WTC11 (cell line): Measurements from ENCODE around the gene PCDHAC2.

Experiments used
- FOXP1 ChIP-seq: sonication (generic); formaldehyde crosslinking; IDR thresholded peaks from 2 replicates; pipeline ENCODE4 v1.8.0; 2022; ENCODE audit warnings: missing genetic modification reagents, mild to moderate bottlenecking, moderate library complexity, borderline replicate concordance
- SP1 ChIP-seq: sonication (generic); formaldehyde crosslinking; conservative IDR thresholded peaks from 2 replicates; pipeline ENCODE4 v1.8.1; 2022; ENCODE audit warnings: missing genetic modification reagents
- TF ChIP-seq, protein P1 (sequence below): sonication (generic); formaldehyde crosslinking; IDR thresholded peaks from 2 replicates; pipeline ENCODE4 v1.8.0; 2023; ENCODE audit warnings: missing genetic modification reagents, mild to moderate bottlenecking, borderline replicate concordance
- TF ChIP-seq, protein P2 (sequence below): sonication (generic); formaldehyde crosslinking; IDR thresholded peaks from 2 replicates; pipeline ENCODE4 v1.8.1; 2023; ENCODE audit warnings: mild to moderate bottlenecking, missing genetic modification reagents, moderate library complexity
- TF ChIP-seq, protein P3 (sequence below): fragments of 250-450 bp; sonication (Bioruptor Pico); conservative IDR thresholded peaks from 2 replicates; pipeline ENCODE4 v1.9.0; 2021; ENCODE audit warnings: mild to moderate bottlenecking

DNA sequence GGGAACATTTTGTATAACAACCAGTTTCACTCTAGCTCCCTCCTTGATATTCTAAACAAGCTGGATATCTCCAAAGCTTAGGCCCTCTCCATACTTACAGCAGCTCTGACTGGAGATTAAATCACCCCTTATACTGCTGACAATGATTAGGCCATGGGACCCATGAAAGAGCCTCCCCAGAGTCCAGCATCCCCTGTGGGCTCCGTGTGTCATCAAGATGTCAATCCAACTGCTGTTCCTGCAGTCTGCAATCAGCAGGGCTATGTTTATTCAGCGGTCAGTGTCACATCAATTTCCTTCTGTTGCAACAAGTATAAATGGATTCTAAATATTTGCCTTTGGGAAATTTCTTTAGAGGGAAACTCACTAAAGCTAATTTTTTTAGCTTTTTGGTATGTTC lies 26.6 kb downstream of the PCDHAC2 start:
- TF ChIP-seq FOXP1 (no peak), SP1 (CRISPR knock-in tag) (no peak)
- TF ChIP-seq, protein P1, sequence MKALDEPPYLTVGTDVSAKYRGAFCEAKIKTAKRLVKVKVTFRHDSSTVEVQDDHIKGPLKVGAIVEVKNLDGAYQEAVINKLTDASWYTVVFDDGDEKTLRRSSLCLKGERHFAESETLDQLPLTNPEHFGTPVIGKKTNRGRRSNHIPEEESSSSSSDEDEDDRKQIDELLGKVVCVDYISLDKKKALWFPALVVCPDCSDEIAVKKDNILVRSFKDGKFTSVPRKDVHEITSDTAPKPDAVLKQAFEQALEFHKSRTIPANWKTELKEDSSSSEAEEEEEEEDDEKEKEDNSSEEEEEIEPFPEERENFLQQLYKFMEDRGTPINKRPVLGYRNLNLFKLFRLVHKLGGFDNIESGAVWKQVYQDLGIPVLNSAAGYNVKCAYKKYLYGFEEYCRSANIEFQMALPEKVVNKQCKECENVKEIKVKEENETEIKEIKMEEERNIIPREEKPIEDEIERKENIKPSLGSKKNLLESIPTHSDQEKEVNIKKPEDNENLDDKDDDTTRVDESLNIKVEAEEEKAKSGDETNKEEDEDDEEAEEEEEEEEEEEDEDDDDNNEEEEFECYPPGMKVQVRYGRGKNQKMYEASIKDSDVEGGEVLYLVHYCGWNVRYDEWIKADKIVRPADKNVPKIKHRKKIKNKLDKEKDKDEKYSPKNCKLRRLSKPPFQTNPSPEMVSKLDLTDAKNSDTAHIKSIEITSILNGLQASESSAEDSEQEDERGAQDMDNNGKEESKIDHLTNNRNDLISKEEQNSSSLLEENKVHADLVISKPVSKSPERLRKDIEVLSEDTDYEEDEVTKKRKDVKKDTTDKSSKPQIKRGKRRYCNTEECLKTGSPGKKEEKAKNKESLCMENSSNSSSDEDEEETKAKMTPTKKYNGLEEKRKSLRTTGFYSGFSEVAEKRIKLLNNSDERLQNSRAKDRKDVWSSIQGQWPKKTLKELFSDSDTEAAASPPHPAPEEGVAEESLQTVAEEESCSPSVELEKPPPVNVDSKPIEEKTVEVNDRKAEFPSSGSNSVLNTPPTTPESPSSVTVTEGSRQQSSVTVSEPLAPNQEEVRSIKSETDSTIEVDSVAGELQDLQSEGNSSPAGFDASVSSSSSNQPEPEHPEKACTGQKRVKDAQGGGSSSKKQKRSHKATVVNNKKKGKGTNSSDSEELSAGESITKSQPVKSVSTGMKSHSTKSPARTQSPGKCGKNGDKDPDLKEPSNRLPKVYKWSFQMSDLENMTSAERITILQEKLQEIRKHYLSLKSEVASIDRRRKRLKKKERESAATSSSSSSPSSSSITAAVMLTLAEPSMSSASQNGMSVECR (CRISPR knock-in tag): no peak
- TF ChIP-seq, protein P2, sequence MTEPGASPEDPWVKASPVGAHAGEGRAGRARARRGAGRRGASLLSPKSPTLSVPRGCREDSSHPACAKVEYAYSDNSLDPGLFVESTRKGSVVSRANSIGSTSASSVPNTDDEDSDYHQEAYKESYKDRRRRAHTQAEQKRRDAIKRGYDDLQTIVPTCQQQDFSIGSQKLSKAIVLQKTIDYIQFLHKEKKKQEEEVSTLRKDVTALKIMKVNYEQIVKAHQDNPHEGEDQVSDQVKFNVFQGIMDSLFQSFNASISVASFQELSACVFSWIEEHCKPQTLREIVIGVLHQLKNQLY (CRISPR knock-in tag): no peak
- TF ChIP-seq, protein P3, sequence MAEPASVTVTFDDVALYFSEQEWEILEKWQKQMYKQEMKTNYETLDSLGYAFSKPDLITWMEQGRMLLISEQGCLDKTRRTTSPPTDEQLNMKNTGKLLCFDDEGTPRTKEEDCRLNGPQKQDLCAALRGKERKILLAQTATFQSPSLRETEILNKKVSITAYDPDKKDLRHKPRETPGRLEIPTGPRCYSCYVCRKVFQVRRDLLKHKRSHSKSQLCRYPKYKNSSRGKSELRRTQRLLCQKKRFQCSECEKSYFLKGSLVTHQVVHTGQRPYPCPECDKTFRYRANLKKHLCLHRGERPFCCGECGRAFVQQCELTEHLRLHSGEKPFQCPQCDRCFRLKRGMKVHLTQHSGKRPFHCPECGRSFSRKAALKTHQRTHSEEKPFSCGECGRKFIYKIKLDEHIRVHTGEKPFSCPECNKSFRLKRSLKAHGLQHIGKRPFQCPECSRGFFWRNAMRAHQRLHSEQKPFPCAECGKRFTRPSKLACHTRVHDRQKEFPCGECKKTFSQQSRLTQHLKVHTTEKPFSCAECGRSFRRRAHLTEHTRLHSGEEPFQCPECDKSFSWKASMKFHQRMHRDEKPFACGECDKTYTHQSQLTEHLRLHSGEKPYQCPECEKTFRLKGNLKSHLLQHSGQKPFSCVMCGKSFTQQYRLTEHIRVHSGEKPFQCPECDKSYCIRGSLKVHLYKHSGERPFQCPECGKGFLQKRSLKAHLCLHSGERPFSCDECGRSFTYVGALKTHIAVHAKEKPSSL (CRISPR knock-in tag): no peak
